Astrocyte (in vitro differentiated cells and primary cell): ENCODE measurements around the gene ADARB2.

Experiments used
- CTCF ChIP-seq: IDR thresholded peaks from 2 replicates; pipeline ENCODE4 v1.5.1; 2011; ENCODE audit warnings: low read depth, mild to moderate bottlenecking, inconsistent platforms, low read length, moderate library complexity; ENCODE audit not compliant: insufficient read depth
- EZH2 ChIP-seq: IDR thresholded peaks from 2 replicates; pipeline ENCODE4 v1.6.1; 2012; ENCODE audit warnings: mild to moderate bottlenecking, low read length, inconsistent platforms; ENCODE audit not compliant: insufficient read depth

DNA sequence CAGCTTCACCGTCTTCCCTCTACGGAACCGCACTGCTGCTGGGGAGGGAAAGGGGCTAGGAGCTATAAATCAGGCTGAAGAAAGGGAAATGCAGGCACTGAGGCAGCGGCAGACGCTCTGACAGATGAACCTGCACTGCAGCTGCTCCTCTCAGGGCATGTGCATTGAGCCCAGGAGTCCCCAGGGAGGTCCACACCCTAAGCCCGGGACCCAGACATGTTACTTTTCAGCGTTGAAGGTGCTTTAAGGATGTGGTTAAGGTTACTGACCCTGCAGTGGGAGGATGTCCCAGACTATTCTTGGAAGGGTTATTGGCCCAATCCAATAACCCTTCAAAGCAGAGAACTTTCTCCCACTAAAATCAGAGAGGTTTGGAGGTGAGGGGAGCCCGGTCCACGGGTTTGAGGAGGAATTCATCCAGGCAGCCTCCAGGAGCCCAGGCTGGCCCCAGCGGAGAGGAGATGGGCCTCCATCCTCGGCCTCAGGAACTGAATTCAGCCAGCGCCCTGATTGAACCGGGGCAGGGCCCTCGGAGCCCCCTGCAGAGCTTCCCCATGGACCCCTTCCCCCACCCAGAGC is 75.4 kb downstream of the ADARB2 start:
- TF ChIP-seq CTCF (no peak), EZH2 (no peak)
